ENCODE results near the gene KCNIP1.

DNA sequence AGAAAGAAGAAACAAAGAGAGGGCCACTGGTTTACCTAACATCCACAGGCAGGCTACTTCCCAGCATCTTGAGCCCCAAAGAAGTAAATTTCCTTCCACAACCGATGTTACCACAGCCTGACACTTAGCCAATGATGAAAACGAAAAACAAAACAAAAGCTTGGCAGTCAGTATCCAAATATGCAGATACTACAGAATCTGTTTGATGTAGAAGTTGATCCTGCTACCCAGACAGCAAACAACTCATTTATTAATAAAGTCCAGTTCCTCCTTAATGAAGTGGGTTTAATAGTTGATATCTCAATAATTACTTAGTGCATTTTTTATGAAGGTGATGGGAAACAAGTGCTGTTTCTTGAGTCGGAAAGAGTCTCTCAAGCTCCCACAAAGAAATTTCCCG lies 212.6 kb downstream of the KCNIP1 start:
- TF ChIP-seq, protein P1, sequence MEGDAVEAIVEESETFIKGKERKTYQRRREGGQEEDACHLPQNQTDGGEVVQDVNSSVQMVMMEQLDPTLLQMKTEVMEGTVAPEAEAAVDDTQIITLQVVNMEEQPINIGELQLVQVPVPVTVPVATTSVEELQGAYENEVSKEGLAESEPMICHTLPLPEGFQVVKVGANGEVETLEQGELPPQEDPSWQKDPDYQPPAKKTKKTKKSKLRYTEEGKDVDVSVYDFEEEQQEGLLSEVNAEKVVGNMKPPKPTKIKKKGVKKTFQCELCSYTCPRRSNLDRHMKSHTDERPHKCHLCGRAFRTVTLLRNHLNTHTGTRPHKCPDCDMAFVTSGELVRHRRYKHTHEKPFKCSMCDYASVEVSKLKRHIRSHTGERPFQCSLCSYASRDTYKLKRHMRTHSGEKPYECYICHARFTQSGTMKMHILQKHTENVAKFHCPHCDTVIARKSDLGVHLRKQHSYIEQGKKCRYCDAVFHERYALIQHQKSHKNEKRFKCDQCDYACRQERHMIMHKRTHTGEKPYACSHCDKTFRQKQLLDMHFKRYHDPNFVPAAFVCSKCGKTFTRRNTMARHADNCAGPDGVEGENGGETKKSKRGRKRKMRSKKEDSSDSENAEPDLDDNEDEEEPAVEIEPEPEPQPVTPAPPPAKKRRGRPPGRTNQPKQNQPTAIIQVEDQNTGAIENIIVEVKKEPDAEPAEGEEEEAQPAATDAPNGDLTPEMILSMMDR (IDR thresholded peaks at IDR 0.05; ENCODE audit: low read depth, low read length), result no peak
- TF ChIP-seq POLR2A (IDR thresholded peaks at IDR 0.05; ENCODE audit: extremely low read depth, insufficient read length) (no peak), MYC (IDR thresholded peaks at IDR 0.05; ENCODE audit: low read depth, low read length) (no peak)

All from NB4 (cell line).